ENCODE measurements around the gene CLIP1. TPM values are rescaled to one million over a fixed set of nuclear protein-coding genes. Genes with fewer than 3 reads are reported as not detected.
A peak's percentile ranks its signal among the peaks of the same experiment; 100 is the strongest.

CLIP1 gene
- total and polyA plus RNA-seq, 2 of the 4 experiments (the other 2 are of a cell fraction), result 38.0 to 54.8 TPM

DNA sequence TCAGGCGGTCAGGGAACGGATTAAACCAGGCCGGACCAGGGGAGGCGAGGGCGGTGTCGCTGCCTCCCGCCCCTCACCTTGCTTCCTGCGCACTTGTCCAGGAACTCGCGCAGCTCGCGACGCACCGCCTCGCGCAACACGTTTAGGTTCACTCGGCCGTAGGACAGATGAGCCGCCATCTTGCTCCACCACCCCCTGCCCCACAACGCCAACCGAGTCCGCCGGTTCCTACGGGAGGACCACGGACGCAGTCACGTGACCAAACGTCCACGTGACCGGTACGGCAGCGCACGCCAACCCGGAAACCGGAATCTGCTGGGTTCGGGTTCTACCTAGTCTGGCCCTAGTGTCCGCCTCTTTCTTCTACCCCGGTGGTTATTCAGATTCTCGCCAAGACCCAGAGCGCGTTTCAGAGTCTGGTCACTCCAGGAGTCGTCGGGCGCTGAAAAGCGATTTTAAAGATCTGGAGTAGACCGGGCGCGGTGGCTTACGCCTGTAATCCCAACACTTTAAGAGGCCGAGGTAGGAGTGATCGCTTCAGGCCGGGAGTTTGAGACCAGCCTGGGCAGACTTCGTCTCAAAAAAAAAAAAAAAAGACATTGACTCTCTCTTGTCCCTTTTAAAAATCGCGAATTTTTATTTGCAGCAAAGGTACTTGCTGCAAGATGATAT lies 156.1 kb downstream of the CLIP1 start, which contains the start of gene VPS33A:
VPS33A (minus strand) TSS at position 265 of the 672 bp plus-strand sequence; CDS start at position 179, 86 bp downstream.
- Histone ChIP-seq H3K4me1 (ENCODE audit: control insufficient read depth, insufficient read depth, low read length) (peaks cover 1% of the 10 kb centered on the region; the same call in 1 of the 2 replicates), H2BK15ac (ENCODE audit: low read depth, low read length) (peak within 1 kb of the TSS; percentile 32; the same call in 1 of the 3 replicates), H3K4ac (ENCODE audit: low read depth, low read length) (peak within 1 kb of the TSS; percentile 86), H4K5ac (ENCODE audit: low read depth, low read length) (peak within 1 kb of the TSS; percentile 91), H3K14ac (replicated peaks; ENCODE audit: low read depth, low read length) (peak within 1 kb of the TSS; percentile 88), H2AK9ac (replicated peaks; ENCODE audit: low read depth, low read length, poor library complexity) (peak within 1 kb of the TSS; percentile 80), H2BK120ac (ENCODE audit: low read depth, low read length) (peak within 1 kb of the TSS; percentile 64; the same call in 1 of the 2 replicates), H3K27me3 (ENCODE audit: control insufficient read depth, insufficient read depth, low read length) (no peaks in the 10 kb centered on the region), H3K18ac (ENCODE audit: low read depth, low read length) (peak within 1 kb of the TSS; percentile 43), H3K79me1 (ENCODE audit: low read depth in 1 of 2, low read length in 2 of 2) (peaks cover 9 to 17% of the 10 kb centered on the region in 2 experiments; a peak in 3 of 4 replicates), H3K27ac (ENCODE audit: insufficient read depth, low read length) (peak within 1 kb of the TSS; percentile 75), H3K56ac (ENCODE audit: extremely low read depth, insufficient read depth, low read length) (peak within 1 kb of the TSS; percentile 72), H4K8ac (ENCODE audit: low read depth in 2 of 2, low read length in 2 of 2) (peak within 1 kb of the TSS; percentile 85 to 99), H3K4me2 (ENCODE audit: low read depth, low read length) (peak within 1 kb of the TSS; percentile 95), H2BK20ac (ENCODE audit: low read depth, low read length) (no peak within 1 kb of the TSS), H4K91ac (ENCODE audit: insufficient read depth, low read depth, low read length) (peak within 1 kb of the TSS; percentile 90; the same call in 1 of the 2 replicates), H3K4me3 (ENCODE audit: insufficient read depth, low read depth, low read length) (peak within 1 kb of the TSS; percentile 71), H3K9me1 (ENCODE audit: insufficient read depth, low read length) (no peaks in the 10 kb centered on the region), H2AFZ (replicated peaks; ENCODE audit: low read length, poor library complexity) (peak within 1 kb of the TSS; percentile 98), H3K23ac (ENCODE audit: low read depth, low read length) (peak within 1 kb of the TSS; percentile 41), H2AK5ac (ENCODE audit: low read depth, low read length) (peak within 1 kb of the TSS; percentile 9), H3K36me3 (ENCODE audit: control insufficient read depth, insufficient read depth, low read length) (peaks cover 6% of the 10 kb centered on the region), H4K20me1 (ENCODE audit: insufficient read depth, low read length) (no peaks in the 10 kb centered on the region), H3K9me3 (ENCODE audit: control insufficient read depth, insufficient read depth, low read length) (no peaks in the 10 kb centered on the region), H3K9ac (ENCODE audit: low read depth, low read length) (peak within 1 kb of the TSS; percentile 85), H2BK5ac (ENCODE audit: low read depth, low read length, poor library complexity, severe bottlenecking) (peak within 1 kb of the TSS; percentile 70)
- CTCF ChIA-PET, result interaction anchor here (0.6 kb wide), 1 partner anchor 388 kb away, joined by 3 read pairs; no protein-coding TSS in a partner anchor
- intact Hi-C loops (cut with micrococcal nuclease), result no loop called here
- 0% methylated on average over 41 of the region's 56 CpGs; no CpG with 5 or more reads in 1 of the 2 experiments for WGBS, 2 experiments (ENCODE audit: extremely low coverage in 2 of 2, insufficient read length in 1 of 2)
- POLR2A ChIA-PET (ENCODE audit: unreplicated experiment), result interaction anchor here (0.6 kb wide), 1 partner anchor 72 kb away, joined by 3 read pairs; no protein-coding TSS in a partner anchor
- in situ Hi-C loops (cut with MboI; ENCODE audit: low sequenced_read_pairs), result no loop called here
- dilution Hi-C loops (cut with HindIII; ENCODE audit: low sequenced_read_pairs, unreplicated experiment), result no loop called here
- DNase-seq (peak; percentile 99), ATAC-seq (ENCODE audit: low read depth) (peak; percentile 91)
- BruUV-seq (replicated peaks), result no TSS peak
- TF ChIP-seq, protein P1, sequence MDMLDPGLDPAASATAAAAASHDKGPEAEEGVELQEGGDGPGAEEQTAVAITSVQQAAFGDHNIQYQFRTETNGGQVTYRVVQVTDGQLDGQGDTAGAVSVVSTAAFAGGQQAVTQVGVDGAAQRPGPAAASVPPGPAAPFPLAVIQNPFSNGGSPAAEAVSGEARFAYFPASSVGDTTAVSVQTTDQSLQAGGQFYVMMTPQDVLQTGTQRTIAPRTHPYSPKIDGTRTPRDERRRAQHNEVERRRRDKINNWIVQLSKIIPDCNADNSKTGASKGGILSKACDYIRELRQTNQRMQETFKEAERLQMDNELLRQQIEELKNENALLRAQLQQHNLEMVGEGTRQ (IDR thresholded peaks at IDR 0.05; ENCODE audit: low read depth, low read length), result peak; percentile 100
- TF ChIP-seq, protein P2, sequence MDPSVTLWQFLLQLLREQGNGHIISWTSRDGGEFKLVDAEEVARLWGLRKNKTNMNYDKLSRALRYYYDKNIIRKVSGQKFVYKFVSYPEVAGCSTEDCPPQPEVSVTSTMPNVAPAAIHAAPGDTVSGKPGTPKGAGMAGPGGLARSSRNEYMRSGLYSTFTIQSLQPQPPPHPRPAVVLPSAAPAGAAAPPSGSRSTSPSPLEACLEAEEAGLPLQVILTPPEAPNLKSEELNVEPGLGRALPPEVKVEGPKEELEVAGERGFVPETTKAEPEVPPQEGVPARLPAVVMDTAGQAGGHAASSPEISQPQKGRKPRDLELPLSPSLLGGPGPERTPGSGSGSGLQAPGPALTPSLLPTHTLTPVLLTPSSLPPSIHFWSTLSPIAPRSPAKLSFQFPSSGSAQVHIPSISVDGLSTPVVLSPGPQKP (IDR thresholded peaks at IDR 0.05; ENCODE audit: borderline replicate concordance, low read depth, low read length), result no peak
- TF ChIP-seq CEBPB (IDR thresholded peaks at IDR 0.05; ENCODE audit: low read depth, low read length) (no peak), FOS (IDR thresholded peaks at IDR 0.05; ENCODE audit: low read depth, low read length) (peak; percentile 44; the same call in 1 of the 2 replicates), MAZ (IDR thresholded peaks at IDR 0.05; ENCODE audit: borderline replicate concordance, low read depth, low read length) (peak; percentile 47; the same call in 1 of the 2 replicates), NFE2L2 (IDR thresholded peaks at IDR 0.05; ENCODE audit: low read depth, low read length) (no peak), RAD21 (IDR thresholded peaks at IDR 0.05; ENCODE audit: low read length) (0 out of 2 replicates have a peak, but pooled peaks have one; percentile 16), RCOR1 (IDR thresholded peaks at IDR 0.05; ENCODE audit: insufficient replicate concordance, low read length) (peak; percentile 86), CHD1 (IDR thresholded peaks at IDR 0.05; ENCODE audit: low read depth, low read length) (no peak), MXI1 (IDR thresholded peaks at IDR 0.05; ENCODE audit: borderline replicate concordance, low read depth, low read length) (peak; percentile 86), POLR2A (IDR thresholded peaks at IDR 0.05; ENCODE audit: low read depth, low read length) (peak; percentile 78), MAFK (IDR thresholded peaks at IDR 0.05; ENCODE audit: low read depth, low read length) (no peak), SMC3 (IDR thresholded peaks at IDR 0.05; ENCODE audit: low read depth, low read length) (no peak)
- TF ChIP-seq, protein P3, sequence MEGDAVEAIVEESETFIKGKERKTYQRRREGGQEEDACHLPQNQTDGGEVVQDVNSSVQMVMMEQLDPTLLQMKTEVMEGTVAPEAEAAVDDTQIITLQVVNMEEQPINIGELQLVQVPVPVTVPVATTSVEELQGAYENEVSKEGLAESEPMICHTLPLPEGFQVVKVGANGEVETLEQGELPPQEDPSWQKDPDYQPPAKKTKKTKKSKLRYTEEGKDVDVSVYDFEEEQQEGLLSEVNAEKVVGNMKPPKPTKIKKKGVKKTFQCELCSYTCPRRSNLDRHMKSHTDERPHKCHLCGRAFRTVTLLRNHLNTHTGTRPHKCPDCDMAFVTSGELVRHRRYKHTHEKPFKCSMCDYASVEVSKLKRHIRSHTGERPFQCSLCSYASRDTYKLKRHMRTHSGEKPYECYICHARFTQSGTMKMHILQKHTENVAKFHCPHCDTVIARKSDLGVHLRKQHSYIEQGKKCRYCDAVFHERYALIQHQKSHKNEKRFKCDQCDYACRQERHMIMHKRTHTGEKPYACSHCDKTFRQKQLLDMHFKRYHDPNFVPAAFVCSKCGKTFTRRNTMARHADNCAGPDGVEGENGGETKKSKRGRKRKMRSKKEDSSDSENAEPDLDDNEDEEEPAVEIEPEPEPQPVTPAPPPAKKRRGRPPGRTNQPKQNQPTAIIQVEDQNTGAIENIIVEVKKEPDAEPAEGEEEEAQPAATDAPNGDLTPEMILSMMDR (conservative IDR thresholded peaks at IDR 0.05; ENCODE audit: low read depth, low read length), result no peak

All from IMR-90 (cell line).